NCI-H2171 treated with DMSO at 0.1 percent for 48 hours (cell line): Measurements from ENCODE around the gene CDPF1.

ENCODE experiments used
- DNase-seq: peaks from one replicate; lab custom pipeline; 2025; lab: John Stamatoyannopoulos, UW

Gene CDPF1

GRCh38 chr22:46250035-46250782 is at the start of gene CDPF1:
TSS of gene CDPF1 (minus strand) at chr22:46250293. CDS start at chr22:46248284, 2,009 bp downstream.
- peak; percentile 86 for DNase-seq

- no peak for DNase-seq
Observed at GRCh38 chr22:46299101-46299500, 49.0 kb upstream of the CDPF1 start.

- peak; percentile 38 for DNase-seq
Observed at GRCh38 chr22:46297151-46297812, 47.2 kb upstream of the CDPF1 start.

GRCh38 chr22:46296257-46297150 is 46.4 kb upstream of the CDPF1 start, which contains the start of gene GTSE1:
TSS of gene GTSE1 (plus strand) at chr22:46296870. CDS start at chr22:46297401, 531 bp downstream.
- DNase-seq, result peak; percentile 98

GRCh38 chr22:46295277-46295971 is 45.3 kb upstream of the CDPF1 start:
- no peak for DNase-seq

GRCh38 chr22:46294784-46295183 is 44.7 kb upstream of the CDPF1 start:
- DNase-seq, result no peak

- no peak for DNase-seq
Observed at GRCh38 chr22:46293577-46294260, 43.6 kb upstream of the CDPF1 start.

GRCh38 chr22:46292732-46293131 is 42.6 kb upstream of the CDPF1 start:
- no peak for DNase-seq

GRCh38 chr22:46292173-46292572 is 42.1 kb upstream of the CDPF1 start:
- DNase-seq, result no peak

- DNase-seq, result no peak
Observed at GRCh38 chr22:46290843-46291785, 41.0 kb upstream of the CDPF1 start.

GRCh38 chr22:46290121-46290842 is 40.2 kb upstream of the CDPF1 start:
- DNase-seq, result no peak

- DNase-seq, result no peak
Observed at GRCh38 chr22:46289244-46289891, 39.3 kb upstream of the CDPF1 start.

- no peak for DNase-seq
Observed at GRCh38 chr22:46288846-46289243, 38.8 kb upstream of the CDPF1 start.

- no peak for DNase-seq
Observed at GRCh38 chr22:46287873-46288751, 38.0 kb upstream of the CDPF1 start.

- DNase-seq, result no peak
Observed at GRCh38 chr22:46286941-46287872, 37.1 kb upstream of the CDPF1 start.

GRCh38 chr22:46286006-46286405 is 35.9 kb upstream of the CDPF1 start:
- DNase-seq, result no peak
